ENCODE results near the gene AIG1. TPM values are rescaled to one million over a fixed set of nuclear protein-coding genes. Genes with fewer than 3 reads are reported as not detected.
"Not testable (repeated sequence)": the region's sequence is repeated elsewhere in the genome, so short reads cannot be mapped to it uniquely, and the experiment has no call there.

AIG1 gene
- total RNA-seq, 1 experiment from 2014 or later = 51.1 TPM

DNA sequence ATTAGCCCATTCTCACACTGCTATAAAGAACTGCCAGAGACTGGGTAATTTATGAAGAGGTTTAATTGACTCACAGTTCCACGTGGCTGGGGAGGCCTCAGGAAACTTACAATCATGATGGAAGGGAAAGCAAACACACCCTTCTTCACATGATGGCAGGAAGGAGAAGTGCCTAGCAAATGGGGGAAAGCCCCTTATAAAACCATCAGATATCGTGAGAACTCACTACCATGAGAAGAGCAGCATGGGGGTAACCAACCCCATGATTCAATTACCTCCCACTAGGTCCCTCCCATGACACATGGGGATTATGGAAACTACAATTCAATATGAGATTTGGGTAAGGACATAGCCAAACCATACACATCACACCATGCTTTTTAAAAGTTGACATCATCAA lies 39.8 kb upstream of the AIG1 start:
- H3K36me3 ChIP-seq (ENCODE audit: control insufficient read depth in 1 of 2, insufficient read depth in 2 of 2, low read length in 2 of 2); CTCF ChIA-PET; H3K9me3 ChIP-seq (ENCODE audit: control insufficient read depth in 1 of 2, insufficient read depth in 1 of 2, low read depth in 1 of 2, low read length in 2 of 2); DNase-seq (ENCODE audit: low read depth, low spot score); H3K27ac ChIP-seq (ENCODE audit: low read depth, low read length); H3K4me2 ChIP-seq (ENCODE audit: low read length); H3K9ac ChIP-seq (ENCODE audit: low read length); H3K4me1 ChIP-seq (ENCODE audit: control insufficient read depth in 1 of 2, insufficient read depth in 2 of 2, low read length in 2 of 2); H4K20me1 ChIP-seq (ENCODE audit: insufficient read depth); H3K4me3 ChIP-seq (replicated peaks in 1 of 2; ENCODE audit: low read depth in 1 of 2, low read length in 2 of 2); ATAC-seq; BruUV-seq (replicated peaks); H2AFZ ChIP-seq (ENCODE audit: low read depth, low read length, poor library complexity, severe bottlenecking); POLR2A ChIA-PET; RAD21 ChIA-PET (ENCODE audit: low non-redundant PET in 1 of 2, low total read pairs in 2 of 2, uncharacterized antibody in 2 of 2, unreplicated experiment in 2 of 2); H3K79me2 ChIP-seq (ENCODE audit: insufficient read depth, low read length); H3K9me2 ChIP-seq (ENCODE audit: insufficient read depth); H3K27me3 ChIP-seq (ENCODE audit: insufficient read depth, low read length): not testable (repeated sequence)
- intact Hi-C loops (cut with micrococcal nuclease) = loop anchor here (10.0 kb wide), 1 partner anchor 546 kb away; no protein-coding TSS in a partner anchor

- DNase-seq (ENCODE audit: low read depth, low spot score) (no peak), ATAC-seq (no peak)
- ChIA-PET POLR2A (no interaction called here), CTCF (no interaction called here), RAD21 (ENCODE audit: low non-redundant PET in 1 of 2, low total read pairs in 2 of 2, uncharacterized antibody in 2 of 2, unreplicated experiment in 2 of 2) (no interaction called here)
- H3K79me2 ChIP-seq (ENCODE audit: insufficient read depth, low read length) = no peaks in the 10 kb centered on the region
- H3K27me3 ChIP-seq (ENCODE audit: insufficient read depth, low read length) = no peaks in the 10 kb centered on the region
- no peak overlapping the region for H2AFZ ChIP-seq (ENCODE audit: low read depth, low read length, poor library complexity, severe bottlenecking)
- H3K9me2 ChIP-seq (ENCODE audit: insufficient read depth) = no peaks in the 10 kb centered on the region
- no peak overlapping the region for H3K9ac ChIP-seq (ENCODE audit: low read length)
- intact Hi-C loops (cut with micrococcal nuclease) = loop anchor here (10.0 kb wide), 1 partner anchor 547 kb away; no protein-coding TSS in a partner anchor
- no peaks in the 10 kb centered on the region; a peak in 1 of 4 replicates for H3K9me3 ChIP-seq (ENCODE audit: control insufficient read depth in 1 of 2, insufficient read depth in 1 of 2, low read depth in 1 of 2, low read length in 2 of 2)
- H3K27ac ChIP-seq (ENCODE audit: low read depth, low read length) = no peak overlapping the region
- no peaks in the 10 kb centered on the region for H3K36me3 ChIP-seq (ENCODE audit: control insufficient read depth in 1 of 2, insufficient read depth in 2 of 2, low read length in 2 of 2)
- H4K20me1 ChIP-seq (ENCODE audit: insufficient read depth) = no peaks in the 10 kb centered on the region
- no peak overlapping the region for H3K4me2 ChIP-seq (ENCODE audit: low read length)
- BruUV-seq (replicated peaks) = no TSS peak
- H3K4me1 ChIP-seq (ENCODE audit: control insufficient read depth in 1 of 2, insufficient read depth in 2 of 2, low read length in 2 of 2) = no peaks in the 10 kb centered on the region
- H3K4me3 ChIP-seq (replicated peaks in 1 of 2; ENCODE audit: low read depth in 1 of 2, low read length in 2 of 2) = no peak overlapping the region
- TF ChIP-seq CTCF (IDR thresholded peaks at IDR 0.05 in 2 of 3, conservative IDR thresholded peaks at IDR 0.05 in 1 of 3; ENCODE audit: borderline replicate concordance in 1 of 3, insufficient read depth in 1 of 3, low read depth in 2 of 3, low read length in 2 of 3) (no peak), JUND (IDR thresholded peaks at IDR 0.05) (no peak), EGR1 (IDR thresholded peaks at IDR 0.05; ENCODE audit: low read depth) (no peak)
Observed at GRCh38 chr6:143021543-143021942, 39.1 kb upstream of the AIG1 start.
